Activated naive CD8-positive, alpha-beta T cell treated with anti-CD3 and anti-CD28 coated beads, Interleukin-2, amount 10 ng/mL, durations not matched to agents 7 days and 5 days (primary cell): ENCODE measurements around the gene DRAM1. TPM values are rescaled to one million over a fixed set of nuclear protein-coding genes. Genes with fewer than 3 reads are reported as not detected.

ENCODE experiments used
- ATAC-seq: fragments of 150-1000 bp; cut with Tn5 transposase; one replicate; pipeline ENCODE4 v1.10.0; 2021; ENCODE audit warnings: low read depth, moderate library complexity
- POLR2A ChIA-PET: fragments of 350-600 bp; sonication (Branson Sonifier 250); formaldehyde crosslinking; loops from one replicate; lab custom pipeline; 2021; ENCODE audit warnings: antibody characterized with exemption; lab: Charles Lee
- DNase-seq: peaks from one replicate; pipeline ENCODE4 v3.0.0; 2021
- H3K27ac Mint-ChIP-seq: one replicate; pipeline ENCODE4 v1.8.0; 2022; ENCODE audit warnings: mild to moderate bottlenecking, mixed read lengths
- H3K27me3 Mint-ChIP-seq: one replicate; pipeline ENCODE4 v1.8.0; 2022; ENCODE audit warnings: mild to moderate bottlenecking, moderate library complexity, mixed read lengths
- H3K36me3 Mint-ChIP-seq: one replicate; pipeline ENCODE4 v1.8.0; 2021; ENCODE audit warnings: mild to moderate bottlenecking, mixed read lengths
- H3K4me1 Mint-ChIP-seq: one replicate; pipeline ENCODE4 v1.8.0; 2021; ENCODE audit warnings: mixed read lengths
- H3K4me3 Mint-ChIP-seq: one replicate; pipeline ENCODE4 v1.8.0; 2022; ENCODE audit warnings: mild to moderate bottlenecking, moderate library complexity, mixed read lengths
- H3K9me3 Mint-ChIP-seq: one replicate; pipeline ENCODE4 v1.8.0; 2021; ENCODE audit warnings: mixed read lengths
- total RNA-seq, 2 experiments: library from RNA; stranded (reverse); gene quantifications; one replicate each; pipeline ENCODE4 v1.2.3, GENCODE V29; 2021

Gene DRAM1
- total RNA-seq, 2 experiments from 2014 or later, result 2.3 to 4.1 TPM

- Mint-ChIP-seq H3K4me3 (no peak overlapping the region), H3K4me1 (peaks cover 2% of the 10 kb centered on the region), H3K27me3 (peaks cover 12% of the 10 kb centered on the region), H3K27ac (no peak overlapping the region), H3K36me3 (no peaks in the 10 kb centered on the region), H3K9me3 (no peaks in the 10 kb centered on the region)
- POLR2A ChIA-PET, result no interaction called here
- ATAC-seq (no peak), DNase-seq (no peak)
These were observed 68.2 kb downstream of the DRAM1 start for GRCh38 chr12:101945369-101946232.

- DNase-seq (no peak), ATAC-seq (no peak)
- POLR2A ChIA-PET, result no interaction called here
- H3K36me3 Mint-ChIP-seq, result no peaks in the 10 kb centered on the region
- H3K9me3 Mint-ChIP-seq, result no peaks in the 10 kb centered on the region
- no peak overlapping the region for H3K4me3 Mint-ChIP-seq
- peaks cover 2% of the 10 kb centered on the region for H3K4me1 Mint-ChIP-seq
- peaks cover 6% of the 10 kb centered on the region for H3K27me3 Mint-ChIP-seq
- no peak overlapping the region for H3K27ac Mint-ChIP-seq
These were observed 68.8 kb downstream of the DRAM1 start for GRCh38 chr12:101946233-101946611.

- Mint-ChIP-seq H3K4me3 (no peak overlapping the region), H3K36me3 (no peaks in the 10 kb centered on the region), H3K27me3 (peaks cover 3% of the 10 kb centered on the region), H3K27ac (no peak overlapping the region), H3K4me1 (no peaks in the 10 kb centered on the region), H3K9me3 (peaks cover 4% of the 10 kb centered on the region)
- POLR2A ChIA-PET, result no interaction called here
- DNase-seq (no peak), ATAC-seq (no peak)
These were observed 69.9 kb downstream of the DRAM1 start for GRCh38 chr12:101947316-101947715.

GRCh38 chr12:101948365-101948764 lies 71.0 kb downstream of the DRAM1 start:
- no peak overlapping the region for H3K4me3 Mint-ChIP-seq
- H3K9me3 Mint-ChIP-seq, result peaks cover 4% of the 10 kb centered on the region
- H3K27me3 Mint-ChIP-seq, result peaks cover 3% of the 10 kb centered on the region
- no peaks in the 10 kb centered on the region for H3K36me3 Mint-ChIP-seq
- no peaks in the 10 kb centered on the region for H3K4me1 Mint-ChIP-seq
- POLR2A ChIA-PET, result no interaction called here
- no peak for DNase-seq
- H3K27ac Mint-ChIP-seq, result no peak overlapping the region
- ATAC-seq, result no peak

GRCh38 chr12:101951002-101951670 lies 73.8 kb downstream of the DRAM1 start:
- ATAC-seq (no peak), DNase-seq (no peak)
- H3K27me3 Mint-ChIP-seq, result peaks cover 3% of the 10 kb centered on the region
- peaks cover 4% of the 10 kb centered on the region for H3K9me3 Mint-ChIP-seq
- H3K4me1 Mint-ChIP-seq, result no peaks in the 10 kb centered on the region
- POLR2A ChIA-PET, result no interaction called here
- no peaks in the 10 kb centered on the region for H3K36me3 Mint-ChIP-seq
- H3K4me3 Mint-ChIP-seq, result no peak overlapping the region
- H3K27ac Mint-ChIP-seq, result no peak overlapping the region

GRCh38 chr12:101954113-101954512 lies 76.7 kb downstream of the DRAM1 start:
- Mint-ChIP-seq H3K36me3 (no peaks in the 10 kb centered on the region), H3K4me3 (no peak overlapping the region), H3K4me1 (no peaks in the 10 kb centered on the region), H3K27ac (no peak overlapping the region), H3K27me3 (no peaks in the 10 kb centered on the region), H3K9me3 (peaks cover 4% of the 10 kb centered on the region)
- POLR2A ChIA-PET, result no interaction called here
- ATAC-seq (no peak), DNase-seq (no peak)

GRCh38 chr12:101954676-101955075 lies 77.3 kb downstream of the DRAM1 start:
- H3K9me3 Mint-ChIP-seq, result peaks cover 7% of the 10 kb centered on the region
- ATAC-seq (no peak), DNase-seq (no peak)
- H3K27me3 Mint-ChIP-seq, result no peaks in the 10 kb centered on the region
- POLR2A ChIA-PET, result no interaction called here
- no peaks in the 10 kb centered on the region for H3K4me1 Mint-ChIP-seq
- no peak overlapping the region for H3K27ac Mint-ChIP-seq
- H3K4me3 Mint-ChIP-seq, result no peak overlapping the region
- H3K36me3 Mint-ChIP-seq, result peaks cover under 1% of the 10 kb centered on the region

GRCh38 chr12:101957252-101957959 lies 80.0 kb downstream of the DRAM1 start:
- no peak overlapping the region for H3K27ac Mint-ChIP-seq
- H3K4me3 Mint-ChIP-seq, result no peak overlapping the region
- no peaks in the 10 kb centered on the region for H3K4me1 Mint-ChIP-seq
- DNase-seq (no peak), ATAC-seq (no peak)
- POLR2A ChIA-PET, result no interaction called here
- peaks cover 5% of the 10 kb centered on the region for H3K9me3 Mint-ChIP-seq
- H3K36me3 Mint-ChIP-seq, result peaks cover 2% of the 10 kb centered on the region
- no peaks in the 10 kb centered on the region for H3K27me3 Mint-ChIP-seq

GRCh38 chr12:101959607-101960006 lies 82.2 kb downstream of the DRAM1 start:
- no peaks in the 10 kb centered on the region for H3K27me3 Mint-ChIP-seq
- peaks cover 5% of the 10 kb centered on the region for H3K9me3 Mint-ChIP-seq
- no peaks in the 10 kb centered on the region for H3K4me1 Mint-ChIP-seq
- DNase-seq (no peak), ATAC-seq (no peak)
- no peak overlapping the region for H3K27ac Mint-ChIP-seq
- POLR2A ChIA-PET, result no interaction called here
- peaks cover 2% of the 10 kb centered on the region for H3K36me3 Mint-ChIP-seq
- no peak overlapping the region for H3K4me3 Mint-ChIP-seq

- DNase-seq, result no peak
- Mint-ChIP-seq H3K9me3 (peaks cover 5% of the 10 kb centered on the region), H3K4me3 (no peak overlapping the region), H3K36me3 (peaks cover 2% of the 10 kb centered on the region), H3K27me3 (no peaks in the 10 kb centered on the region), H3K27ac (no peak overlapping the region), H3K4me1 (peaks cover under 1% of the 10 kb centered on the region)
- POLR2A ChIA-PET, result no interaction called here
- no peak for ATAC-seq
These were observed 85.1 kb downstream of the DRAM1 start for GRCh38 chr12:101962486-101962885.

GRCh38 chr12:101963697-101964096 lies 86.3 kb downstream of the DRAM1 start:
- Mint-ChIP-seq H3K9me3 (peaks cover 5% of the 10 kb centered on the region), H3K27me3 (peaks cover under 1% of the 10 kb centered on the region), H3K27ac (no peak overlapping the region), H3K4me3 (no peak overlapping the region), H3K36me3 (peaks cover 2% of the 10 kb centered on the region), H3K4me1 (peaks cover 3% of the 10 kb centered on the region)
- POLR2A ChIA-PET, result no interaction called here
- DNase-seq, result no peak
- no peak for ATAC-seq

GRCh38 chr12:101966496-101966895 lies 89.1 kb downstream of the DRAM1 start:
- H3K9me3 Mint-ChIP-seq, result no peaks in the 10 kb centered on the region
- H3K27me3 Mint-ChIP-seq, result peaks cover 3% of the 10 kb centered on the region
- POLR2A ChIA-PET, result no interaction called here
- H3K4me1 Mint-ChIP-seq, result peaks cover 3% of the 10 kb centered on the region
- DNase-seq (no peak), ATAC-seq (no peak)
- no peak overlapping the region for H3K4me3 Mint-ChIP-seq
- no peaks in the 10 kb centered on the region for H3K36me3 Mint-ChIP-seq
- no peak overlapping the region for H3K27ac Mint-ChIP-seq

GRCh38 chr12:101967506-101967905 lies 90.1 kb downstream of the DRAM1 start:
- POLR2A ChIA-PET, result no interaction called here
- peaks cover 5% of the 10 kb centered on the region for H3K27me3 Mint-ChIP-seq
- H3K4me1 Mint-ChIP-seq, result peaks cover 3% of the 10 kb centered on the region
- no peaks in the 10 kb centered on the region for H3K9me3 Mint-ChIP-seq
- ATAC-seq (peak; percentile 45), DNase-seq (no peak)
- no peak overlapping the region for H3K27ac Mint-ChIP-seq
- H3K36me3 Mint-ChIP-seq, result no peaks in the 10 kb centered on the region
- no peak overlapping the region for H3K4me3 Mint-ChIP-seq
